ENCODE data around the gene CRCP. TPM values are rescaled to one million over a fixed set of nuclear protein-coding genes. Genes with fewer than 3 reads are reported as not detected.

The CRCP gene
- total RNA-seq, result 10 to 100 TPM; 23.1 to 25.3 TPM

DNA sequence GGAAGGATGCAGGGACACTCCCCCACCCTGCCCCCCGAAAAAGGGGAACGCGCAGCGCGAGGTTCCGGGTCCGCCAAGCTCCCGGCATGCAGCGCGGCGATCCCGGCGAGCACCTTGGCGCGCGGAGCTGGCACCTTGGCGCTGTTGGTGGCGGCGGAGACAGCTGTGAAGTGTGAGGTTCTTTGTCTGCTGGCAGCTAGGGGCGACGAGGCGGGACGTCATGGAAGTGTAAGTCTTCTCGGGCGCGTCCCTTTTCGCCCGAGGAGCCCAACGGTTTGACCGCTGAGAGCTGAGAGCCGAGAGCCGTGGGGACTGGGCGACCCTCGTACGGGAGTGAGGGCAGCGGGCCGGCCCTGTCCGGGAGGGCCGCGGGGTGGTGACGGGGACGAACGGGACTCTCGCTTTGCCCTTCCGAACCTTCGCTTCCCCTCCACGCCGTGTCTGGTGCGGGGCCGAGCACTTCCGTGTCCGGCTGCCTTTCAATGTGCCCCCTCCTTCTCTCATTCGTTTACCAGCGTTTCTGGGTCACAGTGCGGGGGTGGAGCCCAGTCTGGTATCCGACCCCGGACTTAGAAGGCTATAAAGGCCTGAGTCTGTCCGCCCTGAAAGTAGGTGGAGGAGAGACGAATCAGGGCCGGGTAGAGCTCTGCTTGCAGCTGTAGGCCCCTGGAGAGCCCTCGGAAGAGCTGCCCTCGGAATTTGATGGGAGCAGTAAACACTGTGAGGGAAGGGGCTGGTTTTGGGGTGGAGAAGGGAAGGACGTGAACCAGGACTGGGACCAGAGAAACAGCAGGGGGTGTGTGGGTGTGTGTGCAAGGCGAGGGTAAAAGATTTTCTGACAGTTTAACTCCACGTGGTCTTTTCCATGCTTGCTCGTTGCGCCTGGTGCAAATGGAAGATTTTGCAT is at the start of gene CRCP:
Gene CRCP (plus strand): TSS at position 105 of the 907 bp plus-strand sequence. CDS start 116 bp downstream, at position 221.

DNA sequence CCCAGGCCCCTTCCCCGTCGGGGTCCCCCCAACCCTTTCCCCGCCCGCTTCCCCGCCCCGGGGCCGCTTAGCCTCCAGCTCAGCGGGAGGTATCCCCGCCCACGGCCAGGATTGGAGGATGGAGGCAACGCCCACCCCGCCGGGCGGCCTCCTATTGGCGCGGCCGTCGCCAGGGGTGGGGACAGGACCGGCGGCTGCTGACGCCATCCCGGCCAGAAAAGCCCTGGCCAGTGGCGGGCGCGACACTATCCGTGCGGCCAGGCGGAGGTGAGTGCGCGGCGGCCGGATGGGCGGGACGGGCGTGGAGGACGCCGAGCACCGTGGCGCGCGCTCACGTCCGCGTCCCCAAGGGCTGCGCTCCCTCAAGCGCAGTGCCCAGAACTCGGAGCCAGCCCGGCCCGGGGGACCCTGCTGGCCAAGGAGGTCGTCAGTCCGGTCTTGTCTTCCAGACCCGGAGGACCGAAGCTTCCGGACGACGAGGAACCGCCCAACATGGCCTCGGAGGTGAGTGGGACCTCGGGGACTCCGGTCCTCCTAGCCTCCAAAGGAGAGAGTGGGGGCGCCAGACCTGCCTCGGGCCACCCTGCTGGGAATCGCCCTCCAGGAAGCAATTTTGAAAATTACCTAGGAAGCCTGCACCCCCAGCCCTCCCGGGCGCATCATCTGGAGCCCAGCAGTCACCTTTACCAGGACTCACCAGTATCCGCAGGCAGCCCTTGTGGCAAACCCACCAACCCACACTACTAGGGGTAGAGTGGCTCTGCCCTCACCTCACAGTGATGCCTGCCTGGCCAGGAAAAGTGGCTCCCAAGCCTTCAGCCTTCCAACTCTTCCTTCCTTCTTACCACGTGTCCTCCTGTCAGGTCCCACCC is 38.8 kb upstream of the CRCP start, which contains the start of gene ASL:
Gene ASL (plus strand): TSS at position 230 of the 872 bp plus-strand sequence. CDS start 263 bp downstream, at position 493.

Other genes with a start within 250 kb of the CRCP start
- 10 to 100 TPM in 1 of 2 donors, 1 to 10 TPM in 1; 6.5 to 12.0 TPM for gene VKORC1L1, start 241.8 kb upstream of the CRCP start, total RNA-seq
- 10 to 100 TPM; 27.6 to 40.6 TPM for gene GUSB, start 132.6 kb upstream of the CRCP start, total RNA-seq
- gene ASL, start 39.0 kb upstream of the CRCP start, total RNA-seq, result 10 to 100 TPM; 14.1 to 20.0 TPM
- 10 to 100 TPM in 1 of 2 donors, 1 to 10 TPM in 1; 4.8 to 12.3 TPM for gene TPST1, start 90.5 kb downstream of the CRCP start, total RNA-seq